Measurements from ENCODE around the gene KLHL12. TPM values are rescaled to one million over a fixed set of nuclear protein-coding genes. Genes with fewer than 3 reads are reported as not detected.

KLHL12 gene
- total RNA-seq, 1 donor from 2014 or later, result 15.1 TPM

DNA sequence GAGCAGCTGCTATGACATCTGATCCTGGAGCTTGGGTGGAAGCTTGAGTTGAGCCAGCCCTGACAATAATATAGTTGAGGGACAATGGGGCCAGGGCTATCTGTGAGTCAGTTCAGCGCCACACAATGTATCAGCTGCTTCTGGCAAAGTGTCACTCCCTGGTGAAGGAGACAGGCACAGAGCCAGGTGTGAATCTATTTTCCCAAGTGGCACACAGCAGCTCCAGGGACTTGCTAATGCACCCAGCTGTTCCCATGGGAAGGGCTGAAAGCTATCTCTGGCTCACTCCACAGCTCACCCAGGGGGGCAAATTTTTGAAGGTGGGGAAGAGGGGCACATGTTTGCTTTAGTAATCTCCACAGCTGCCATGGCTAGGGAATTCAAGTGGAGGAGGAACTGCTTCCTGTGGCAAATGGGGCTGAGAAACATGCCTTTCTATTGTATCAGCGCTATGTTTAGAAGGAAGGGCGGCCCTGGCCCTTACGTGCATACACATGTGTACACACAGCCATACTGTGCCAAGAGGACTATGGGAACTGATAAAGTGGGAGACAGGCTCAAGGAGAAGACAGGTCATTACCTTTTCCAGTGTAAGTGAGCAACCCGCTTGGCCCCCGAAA lies 37.9 kb upstream of the KLHL12 start:
- Histone ChIP-seq H3K4me3 (ENCODE audit: low read length in 3 of 3) (peak overlapping the region; percentile 90 to 99 (median 94)), H3K4me1 (ENCODE audit: control insufficient read depth in 3 of 3, insufficient read depth in 3 of 3, low read length in 3 of 3) (peaks cover 69 to 85% (median 74%) of the 10 kb centered on the region in 3 donors), H3K27ac (ENCODE audit: low read depth, low read length) (peak overlapping the region; percentile 99), H3K9ac (ENCODE audit: low read depth in 1 of 3, low read length in 3 of 3) (peak overlapping the region; percentile 99 to 100 (median 100)), H3K36me3 (ENCODE audit: control insufficient read depth in 3 of 3, insufficient read depth in 3 of 3, low read length in 3 of 3) (peaks cover 22 to 43% (median 37%) of the 10 kb centered on the region in 3 donors), H3K9me3 (ENCODE audit: control insufficient read depth in 3 of 3, low read length in 3 of 3) (no peaks in the 10 kb centered on the region), H3K27me3 (ENCODE audit: control insufficient read depth in 3 of 3, insufficient read depth in 3 of 3, low read length in 3 of 3) (no peaks in the 10 kb centered on the region)

DNA sequence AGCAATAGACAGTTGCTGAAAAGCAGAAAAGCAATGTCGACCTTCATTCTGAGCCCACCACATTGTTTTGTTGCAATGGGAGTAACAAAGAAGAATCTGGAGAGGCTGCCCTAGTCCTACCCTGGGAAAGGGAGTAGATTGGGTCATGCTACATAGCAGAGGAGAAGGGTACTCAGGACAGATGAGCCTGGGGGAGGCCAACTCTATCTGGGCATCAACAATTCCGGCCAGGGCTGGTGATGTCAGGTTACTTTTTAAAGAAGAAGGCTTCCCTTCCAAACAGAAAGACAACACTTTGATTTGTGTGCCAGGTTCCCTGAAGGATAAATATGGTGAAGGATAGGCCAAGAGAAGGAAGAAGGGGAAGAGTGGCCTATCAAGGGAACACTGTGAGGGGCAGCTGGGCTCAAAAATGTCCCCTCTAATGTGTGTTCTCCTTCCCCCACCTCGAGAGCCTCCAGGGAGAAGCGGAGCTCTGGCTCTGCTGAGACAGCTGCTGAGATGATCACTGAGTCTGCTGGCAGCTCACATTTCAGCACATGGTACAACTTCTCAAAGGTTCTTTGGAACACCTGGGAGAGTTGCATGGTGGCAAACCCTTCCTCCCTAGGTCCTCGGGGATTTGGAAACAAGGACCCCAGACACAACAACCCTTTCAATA lies 34.3 kb upstream of the KLHL12 start:
- Histone ChIP-seq H3K27ac (ENCODE audit: low read depth, low read length) (peak overlapping the region; percentile 99), H3K27me3 (ENCODE audit: control insufficient read depth in 3 of 3, insufficient read depth in 3 of 3, low read length in 3 of 3) (no peaks in the 10 kb centered on the region), H3K9ac (ENCODE audit: low read depth in 1 of 3, low read length in 3 of 3) (peak overlapping the region; percentile 5 to 55 (median 27)), H3K4me1 (ENCODE audit: control insufficient read depth in 3 of 3, insufficient read depth in 3 of 3, low read length in 3 of 3) (peaks cover 83 to 88% (median 88%) of the 10 kb centered on the region in 3 donors), H3K4me3 (ENCODE audit: low read length in 3 of 3) (peak overlapping the region in 2 of 3 donors; percentile 10 to 42), H3K9me3 (ENCODE audit: control insufficient read depth in 3 of 3, low read length in 3 of 3) (no peaks in the 10 kb centered on the region), H3K36me3 (ENCODE audit: control insufficient read depth in 3 of 3, insufficient read depth in 3 of 3, low read length in 3 of 3) (peaks cover 22 to 42% (median 31%) of the 10 kb centered on the region in 3 donors)

DNA sequence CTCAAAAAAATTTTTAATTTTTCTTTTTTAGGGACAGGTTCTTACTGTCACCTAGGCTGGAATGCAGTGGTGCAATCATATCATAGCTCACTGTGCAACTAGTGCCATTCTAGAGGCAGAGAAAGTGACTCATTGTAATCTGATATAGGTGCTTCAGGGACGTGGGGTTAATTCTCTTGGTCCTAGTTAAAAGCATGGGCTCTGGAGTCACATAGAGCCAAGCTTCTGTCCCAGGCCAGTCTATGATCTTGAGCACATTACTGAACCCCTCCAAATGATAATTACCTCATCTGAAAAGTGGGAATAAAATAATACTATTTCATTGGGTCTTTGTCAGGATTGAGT lies 32.2 kb upstream of the KLHL12 start:
- no peaks in the 10 kb centered on the region for H3K9me3 ChIP-seq (ENCODE audit: control insufficient read depth in 3 of 3, low read length in 3 of 3)
- H3K27ac ChIP-seq (ENCODE audit: low read depth, low read length), result peak overlapping the region; percentile 99
- H3K27me3 ChIP-seq (ENCODE audit: control insufficient read depth in 3 of 3, insufficient read depth in 3 of 3, low read length in 3 of 3), result no peaks in the 10 kb centered on the region
- no peak overlapping the region for H3K4me3 ChIP-seq (ENCODE audit: low read length in 3 of 3)
- peaks cover 22 to 30% (median 23%) of the 10 kb centered on the region in 3 donors for H3K36me3 ChIP-seq (ENCODE audit: control insufficient read depth in 3 of 3, insufficient read depth in 3 of 3, low read length in 3 of 3)
- peak overlapping the region in 2 of 3 donors; percentile 76 to 87 for H3K9ac ChIP-seq (ENCODE audit: low read depth in 1 of 3, low read length in 3 of 3)
- peaks cover 66 to 82% (median 79%) of the 10 kb centered on the region in 3 donors for H3K4me1 ChIP-seq (ENCODE audit: control insufficient read depth in 3 of 3, insufficient read depth in 3 of 3, low read length in 3 of 3)

DNA sequence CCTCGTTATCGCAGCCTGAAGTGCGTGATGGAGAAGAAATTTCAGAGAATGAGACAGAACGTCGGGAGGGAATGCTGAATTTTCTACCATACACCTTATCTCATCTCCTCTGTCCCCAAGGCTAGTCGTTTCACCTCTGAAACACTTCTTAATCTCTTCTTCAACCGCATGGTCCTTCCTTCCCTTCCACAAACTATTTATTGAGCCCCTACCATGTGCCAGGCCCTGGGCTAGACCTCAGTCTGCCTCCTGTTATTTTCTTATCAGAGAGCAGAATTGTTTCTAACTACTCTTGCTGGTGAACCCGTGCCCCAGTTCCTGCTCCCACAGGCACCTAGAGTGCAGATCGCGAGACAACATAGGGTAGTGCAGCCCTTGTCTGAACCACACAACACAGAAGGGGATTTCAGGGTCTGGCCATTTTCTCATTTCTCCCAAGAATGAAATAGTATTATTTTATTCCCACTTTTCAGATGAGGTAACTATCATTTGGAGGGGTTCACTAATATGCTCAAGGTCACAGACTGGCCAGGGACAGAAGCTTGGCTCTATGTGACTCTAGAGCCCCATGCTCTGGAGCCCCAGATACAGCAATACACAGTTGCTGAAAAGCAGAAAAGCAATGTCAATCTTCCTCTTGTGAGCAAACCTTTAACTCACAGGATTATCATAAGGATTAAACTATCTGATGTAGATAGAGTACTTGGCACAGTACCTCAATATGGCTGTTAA lies 31.7 kb upstream of the KLHL12 start:
- no peaks in the 10 kb centered on the region for H3K27me3 ChIP-seq (ENCODE audit: control insufficient read depth in 3 of 3, insufficient read depth in 3 of 3, low read length in 3 of 3)
- H3K27ac ChIP-seq (ENCODE audit: low read depth, low read length), result peak overlapping the region; percentile 99

DNA sequence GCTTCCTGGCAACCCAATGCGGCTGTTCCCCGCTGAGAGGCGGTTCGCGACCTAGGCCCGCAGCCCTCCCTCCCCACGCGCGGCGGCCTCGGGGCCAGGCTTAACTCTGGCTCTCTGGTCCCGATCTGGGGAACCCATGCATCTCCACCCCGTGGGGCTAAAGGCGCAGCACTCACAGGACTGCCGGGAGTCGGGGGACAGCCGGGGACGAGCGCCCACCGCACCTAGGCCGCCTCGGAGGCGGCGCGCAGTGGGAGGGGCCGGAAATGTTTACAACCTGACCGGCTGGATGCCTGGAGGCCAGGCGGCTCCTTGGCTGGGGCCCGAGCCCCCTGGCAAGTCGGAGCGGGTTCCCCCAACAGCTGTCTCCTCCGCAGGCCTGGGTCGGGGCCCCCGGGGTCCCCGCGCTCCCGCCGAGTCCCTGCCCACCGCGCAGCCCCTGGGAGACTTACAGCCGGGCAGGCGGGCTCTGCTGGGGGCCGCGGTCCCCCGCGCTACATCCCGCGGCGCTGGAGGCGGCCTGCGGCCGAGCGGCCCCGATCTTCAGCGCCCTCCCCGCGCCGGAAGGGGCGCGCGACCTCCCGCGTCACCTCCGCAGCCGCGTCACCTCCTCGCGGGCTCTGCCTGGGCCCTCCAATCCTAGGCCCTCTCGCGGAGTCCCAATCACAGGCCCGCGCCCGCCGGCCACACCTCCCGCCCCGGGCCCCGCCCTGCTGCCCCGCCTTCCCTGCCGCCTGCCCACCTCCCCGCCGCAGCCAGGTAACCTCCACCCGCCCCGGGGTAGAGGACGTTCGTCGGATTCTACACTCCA lies 30.9 kb upstream of the KLHL12 start, which contains the start of gene ADIPOR1:
TSS of gene ADIPOR1 (minus strand) at position 580 of the 811 bp plus-strand sequence. CDS start 7,242 bp downstream, outside the sequence.
- H3K27ac ChIP-seq (ENCODE audit: low read depth, low read length), result peak within 1 kb of the TSS; percentile 99
- H3K27me3 ChIP-seq (ENCODE audit: control insufficient read depth in 3 of 3, insufficient read depth in 3 of 3, low read length in 3 of 3), result no peaks in the 10 kb centered on the region
- peaks cover 56 to 79% (median 71%) of the 10 kb centered on the region in 3 donors for H3K4me1 ChIP-seq (ENCODE audit: control insufficient read depth in 3 of 3, insufficient read depth in 3 of 3, low read length in 3 of 3)

More for the DNA sequence above, 31.7 kb upstream of the KLHL12 start:
- Histone ChIP-seq H3K36me3 (ENCODE audit: control insufficient read depth in 3 of 3, insufficient read depth in 3 of 3, low read length in 3 of 3) (peaks cover 19 to 29% (median 21%) of the 10 kb centered on the region in 3 donors), H3K9me3 (ENCODE audit: control insufficient read depth in 3 of 3, low read length in 3 of 3) (no peaks in the 10 kb centered on the region), H3K4me1 (ENCODE audit: control insufficient read depth in 3 of 3, insufficient read depth in 3 of 3, low read length in 3 of 3) (peaks cover 64 to 82% (median 74%) of the 10 kb centered on the region in 3 donors), H3K4me3 (ENCODE audit: low read length in 3 of 3) (peak overlapping the region; percentile 79 to 86 (median 79)), H3K9ac (ENCODE audit: low read depth in 1 of 3, low read length in 3 of 3) (peak overlapping the region; percentile 69 to 87 (median 76))

DNA sequence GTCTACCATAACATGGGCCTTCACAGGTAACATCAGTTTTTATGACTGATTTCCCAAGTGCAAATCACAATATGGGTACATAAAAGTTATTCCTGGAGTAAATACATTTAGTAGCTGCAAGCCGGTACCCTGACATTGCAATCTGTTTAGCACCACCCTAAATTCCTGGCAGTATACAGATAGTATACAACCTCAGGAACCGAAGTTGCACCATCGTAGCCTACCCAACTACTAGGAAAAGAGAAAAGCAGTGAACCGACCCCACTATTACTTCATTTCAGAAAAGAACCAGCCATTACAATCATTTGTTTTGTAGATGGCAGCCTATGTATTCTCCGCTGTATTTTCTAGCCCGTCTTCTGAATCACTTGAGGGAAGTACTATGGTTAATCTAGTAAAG lies 29.9 kb upstream of the KLHL12 start:
- Histone ChIP-seq H3K27me3 (ENCODE audit: control insufficient read depth in 3 of 3, insufficient read depth in 3 of 3, low read length in 3 of 3) (no peaks in the 10 kb centered on the region), H3K4me3 (ENCODE audit: low read length in 3 of 3) (peak overlapping the region; percentile 86 to 88 (median 87)), H3K27ac (ENCODE audit: low read depth, low read length) (peak overlapping the region; percentile 99), H3K9ac (ENCODE audit: low read depth in 1 of 3, low read length in 3 of 3) (peak overlapping the region; percentile 94 to 95 (median 95)), H3K9me3 (ENCODE audit: control insufficient read depth in 3 of 3, low read length in 3 of 3) (no peaks in the 10 kb centered on the region), H3K4me1 (ENCODE audit: control insufficient read depth in 3 of 3, insufficient read depth in 3 of 3, low read length in 3 of 3) (peaks cover 46 to 75% (median 68%) of the 10 kb centered on the region in 3 donors), H3K36me3 (ENCODE audit: control insufficient read depth in 3 of 3, insufficient read depth in 3 of 3, low read length in 3 of 3) (peaks cover 1 to 15% (median 12%) of the 10 kb centered on the region in 3 donors)

More for the DNA sequence above, 30.9 kb upstream of the KLHL12 start, which contains the start of gene ADIPOR1:
- Histone ChIP-seq H3K9ac (ENCODE audit: low read depth in 1 of 3, low read length in 3 of 3) (peak within 1 kb of the TSS; percentile 94 to 95 (median 95)), H3K36me3 (ENCODE audit: control insufficient read depth in 3 of 3, insufficient read depth in 3 of 3, low read length in 3 of 3) (peaks cover 11 to 22% (median 18%) of the 10 kb centered on the region in 3 donors), H3K4me3 (ENCODE audit: low read length in 3 of 3) (peak within 1 kb of the TSS; percentile 86 to 88 (median 87)), H3K9me3 (ENCODE audit: control insufficient read depth in 3 of 3, low read length in 3 of 3) (no peaks in the 10 kb centered on the region)

DNA sequence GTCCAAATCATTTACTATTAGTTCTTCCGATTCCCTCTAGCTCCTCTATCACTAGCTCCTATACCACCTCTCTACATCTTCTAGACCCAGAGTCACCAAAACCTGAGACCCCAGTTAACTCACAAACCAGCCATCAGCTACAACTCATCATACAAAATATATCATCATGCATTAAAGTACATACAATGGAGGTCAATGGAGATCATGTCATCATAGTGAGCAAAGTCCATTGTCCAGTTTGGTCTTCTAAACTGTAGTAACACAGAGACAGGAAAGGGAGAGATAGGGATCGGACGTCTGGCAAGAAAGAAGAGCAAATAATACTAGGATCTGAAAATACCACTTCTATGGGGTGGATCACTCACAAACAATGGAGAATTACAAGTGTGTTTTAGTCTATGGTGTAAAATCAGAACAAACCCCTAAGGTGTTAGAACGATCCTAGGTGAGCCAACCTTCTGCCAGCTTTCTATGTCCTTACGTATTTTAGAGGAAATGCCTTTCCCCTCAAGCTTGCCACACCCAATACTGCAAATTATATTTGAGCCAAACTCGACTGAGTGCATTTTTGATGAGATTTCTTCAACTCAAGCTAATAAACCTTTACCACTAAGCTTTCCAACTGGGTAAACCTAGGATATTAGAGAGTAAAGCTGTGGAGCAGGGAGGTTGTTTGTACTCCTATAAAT lies 27.2 kb upstream of the KLHL12 start:
- H3K9me3 ChIP-seq (ENCODE audit: control insufficient read depth in 3 of 3, low read length in 3 of 3), result no peaks in the 10 kb centered on the region
- peaks cover 14 to 28% (median 19%) of the 10 kb centered on the region in 3 donors for H3K36me3 ChIP-seq (ENCODE audit: control insufficient read depth in 3 of 3, insufficient read depth in 3 of 3, low read length in 3 of 3)
- no peak overlapping the region for H3K9ac ChIP-seq (ENCODE audit: low read depth in 1 of 3, low read length in 3 of 3)
- no peak overlapping the region for H3K4me3 ChIP-seq (ENCODE audit: low read length in 3 of 3)
- peaks cover 23 to 47% (median 43%) of the 10 kb centered on the region in 3 donors for H3K4me1 ChIP-seq (ENCODE audit: control insufficient read depth in 3 of 3, insufficient read depth in 3 of 3, low read length in 3 of 3)
- no peaks in the 10 kb centered on the region for H3K27me3 ChIP-seq (ENCODE audit: control insufficient read depth in 3 of 3, insufficient read depth in 3 of 3, low read length in 3 of 3)
- H3K27ac ChIP-seq (ENCODE audit: low read depth, low read length), result no peak overlapping the region

DNA sequence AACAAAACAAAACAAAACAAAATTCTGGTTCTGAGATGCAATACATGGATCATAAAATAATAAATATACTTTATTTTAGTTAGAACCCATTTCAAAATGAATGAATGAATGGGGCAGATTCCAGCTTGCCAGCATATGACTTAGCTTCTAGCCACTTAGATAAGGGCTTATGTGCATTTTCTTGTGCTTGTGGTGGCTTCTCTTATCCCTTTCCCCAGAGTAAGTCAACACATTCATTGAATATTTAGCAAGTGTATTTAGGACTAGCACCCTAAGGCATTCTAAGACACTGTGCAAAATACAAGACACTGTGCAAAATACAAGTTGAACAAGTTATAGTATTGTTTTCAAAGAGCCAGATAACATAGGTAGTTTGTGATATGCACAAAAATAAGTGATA lies 26.4 kb upstream of the KLHL12 start:
- no peaks in the 10 kb centered on the region for H3K9me3 ChIP-seq (ENCODE audit: control insufficient read depth in 3 of 3, low read length in 3 of 3)
- H3K27ac ChIP-seq (ENCODE audit: low read depth, low read length), result peak overlapping the region; percentile 10
- H3K9ac ChIP-seq (ENCODE audit: low read depth in 1 of 3, low read length in 3 of 3), result no peak overlapping the region
- H3K4me3 ChIP-seq (ENCODE audit: low read length in 3 of 3), result no peak overlapping the region
- no peaks in the 10 kb centered on the region for H3K27me3 ChIP-seq (ENCODE audit: control insufficient read depth in 3 of 3, insufficient read depth in 3 of 3, low read length in 3 of 3)
- H3K4me1 ChIP-seq (ENCODE audit: control insufficient read depth in 3 of 3, insufficient read depth in 3 of 3, low read length in 3 of 3), result peaks cover 15 to 39% (median 35%) of the 10 kb centered on the region in 3 donors
- peaks cover 19 to 31% (median 25%) of the 10 kb centered on the region in 3 donors for H3K36me3 ChIP-seq (ENCODE audit: control insufficient read depth in 3 of 3, insufficient read depth in 3 of 3, low read length in 3 of 3)

DNA sequence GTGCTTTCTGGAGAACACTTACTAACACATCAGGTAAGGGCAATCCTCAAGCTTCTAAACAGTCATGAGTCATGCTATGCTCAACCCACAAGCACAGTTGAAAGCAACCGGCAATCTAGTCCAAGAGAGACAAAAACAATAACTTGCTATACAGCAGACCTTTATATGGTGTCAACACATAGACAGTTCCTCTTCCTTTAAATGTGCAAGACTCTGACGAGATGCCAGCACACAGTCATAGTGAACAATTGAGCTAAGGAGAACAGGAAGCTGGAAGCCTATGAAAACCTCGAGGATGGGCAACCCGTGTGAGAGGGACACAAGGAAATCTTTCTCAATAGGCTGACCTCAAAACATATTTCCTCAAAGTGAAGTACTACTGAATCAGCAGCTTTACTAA lies 25.8 kb upstream of the KLHL12 start:
- peaks cover 14 to 38% (median 35%) of the 10 kb centered on the region in 3 donors for H3K4me1 ChIP-seq (ENCODE audit: control insufficient read depth in 3 of 3, insufficient read depth in 3 of 3, low read length in 3 of 3)
- H3K9ac ChIP-seq (ENCODE audit: low read depth in 1 of 3, low read length in 3 of 3), result no peak overlapping the region
- H3K27ac ChIP-seq (ENCODE audit: low read depth, low read length), result peak overlapping the region; percentile 48
- H3K27me3 ChIP-seq (ENCODE audit: control insufficient read depth in 3 of 3, insufficient read depth in 3 of 3, low read length in 3 of 3), result no peaks in the 10 kb centered on the region
- peaks cover 24 to 35% (median 30%) of the 10 kb centered on the region in 3 donors for H3K36me3 ChIP-seq (ENCODE audit: control insufficient read depth in 3 of 3, insufficient read depth in 3 of 3, low read length in 3 of 3)
- no peak overlapping the region for H3K4me3 ChIP-seq (ENCODE audit: low read length in 3 of 3)
- no peaks in the 10 kb centered on the region for H3K9me3 ChIP-seq (ENCODE audit: control insufficient read depth in 3 of 3, low read length in 3 of 3)
